Neutrophil (primary cell): ENCODE measurements around the gene TENM3.

ENCODE experiments used
- H3K27ac ChIP-seq: fragments of 200-600 bp; sonication (generic); 2 replicates; pipeline ENCODE4 v1.5.1; 2016; ENCODE audit warnings: mild to moderate bottlenecking, moderate library complexity
- H3K27me3 ChIP-seq: fragments of 200-600 bp; sonication (generic); 2 replicates; pipeline ENCODE4 v1.6.0; 2016; ENCODE audit warnings: mild to moderate bottlenecking
- H3K36me3 ChIP-seq: fragments of 200-600 bp; sonication (generic); 2 replicates; pipeline ENCODE4 v1.5.1; 2017
- H3K4me1 ChIP-seq, 2 experiments: fragments of 200-600 bp in 1 of 2; sonication (generic) in 1 of 2; 1 replicate in 1 of 2; 2 replicates in 1 of 2; pipeline versions ENCODE4 v1.5.1 to v1.6.1; 2013 to 2016; ENCODE audit warnings: low read depth in 1 of 2, low read length in 1 of 2, mild to moderate bottlenecking in 1 of 2, moderate library complexity in 1 of 2; ENCODE audit not compliant: control insufficient read depth in 1 of 2, insufficient read depth in 1 of 2
- H3K4me3 ChIP-seq, 2 experiments: fragments of 200-600 bp in 1 of 2; sonication (generic) in 1 of 2; 1 replicate in 1 of 2; 2 replicates in 1 of 2; pipeline ENCODE4 v1.5.1; 2013 to 2016; ENCODE audit warnings: low read depth in 1 of 2, low read length in 1 of 2, mild to moderate bottlenecking in 1 of 2, moderate library complexity in 1 of 2
- H3K9me3 ChIP-seq: fragments of 200-600 bp; sonication (generic); 2 replicates; pipeline ENCODE4 v1.5.1; 2016
- CTCF ChIP-seq: fragments of 200-600 bp; sonication (generic); IDR thresholded peaks from 2 replicates; pipeline ENCODE4 v1.5.1; 2016; ENCODE audit warnings: antibody characterized with exemption

The TENM3 gene

GRCh38 chr4:182679533-182679932 is 436.3 kb downstream of the TENM3 start:
- Histone ChIP-seq H3K27ac (no peak overlapping the region), H3K4me1 (no peaks in the 10 kb centered on the region), H3K36me3 (no peaks in the 10 kb centered on the region), H3K9me3 (no peaks in the 10 kb centered on the region), H3K27me3 (no peaks in the 10 kb centered on the region), H3K4me3 (no peak overlapping the region)
- TF ChIP-seq CTCF = no peak

- Histone ChIP-seq H3K4me3 (no peak overlapping the region), H3K4me1 (no peaks in the 10 kb centered on the region), H3K9me3 (no peaks in the 10 kb centered on the region), H3K36me3 (no peaks in the 10 kb centered on the region), H3K27me3 (no peaks in the 10 kb centered on the region), H3K27ac (no peak overlapping the region)
- TF ChIP-seq CTCF = no peak
These were observed 437.0 kb downstream of the TENM3 start for GRCh38 chr4:182680234-182680653.

- Histone ChIP-seq H3K27ac (no peak overlapping the region), H3K9me3 (no peaks in the 10 kb centered on the region), H3K4me1 (no peaks in the 10 kb centered on the region), H3K4me3 (no peak overlapping the region), H3K36me3 (no peaks in the 10 kb centered on the region), H3K27me3 (no peaks in the 10 kb centered on the region)
- no peak for TF ChIP-seq CTCF
These were observed 440.5 kb downstream of the TENM3 start for GRCh38 chr4:182683661-182684060.

GRCh38 chr4:182684796-182685195 is 441.6 kb downstream of the TENM3 start:
- H3K4me1 ChIP-seq = no peaks in the 10 kb centered on the region
- no peaks in the 10 kb centered on the region for H3K36me3 ChIP-seq
- TF ChIP-seq CTCF = no peak
- no peaks in the 10 kb centered on the region for H3K9me3 ChIP-seq
- H3K27me3 ChIP-seq = no peaks in the 10 kb centered on the region
- no peak overlapping the region for H3K4me3 ChIP-seq
- no peak overlapping the region for H3K27ac ChIP-seq

GRCh38 chr4:182688081-182688480 is 444.9 kb downstream of the TENM3 start:
- H3K4me1 ChIP-seq = no peaks in the 10 kb centered on the region
- H3K27ac ChIP-seq = no peak overlapping the region
- no peak for TF ChIP-seq CTCF
- H3K36me3 ChIP-seq = no peaks in the 10 kb centered on the region
- H3K9me3 ChIP-seq = no peaks in the 10 kb centered on the region
- H3K4me3 ChIP-seq = no peak overlapping the region
- no peaks in the 10 kb centered on the region for H3K27me3 ChIP-seq

- Histone ChIP-seq H3K9me3 (no peaks in the 10 kb centered on the region), H3K36me3 (no peaks in the 10 kb centered on the region), H3K4me1 (no peaks in the 10 kb centered on the region), H3K27ac (no peak overlapping the region), H3K27me3 (no peaks in the 10 kb centered on the region), H3K4me3 (no peak overlapping the region)
- no peak for TF ChIP-seq CTCF
These were observed 451.3 kb downstream of the TENM3 start for GRCh38 chr4:182694551-182694950.
